Activated naive CD8-positive, alpha-beta T cell treated with anti-CD3 and anti-CD28 coated beads, Interleukin-2, amount 50 U/mL, for 16 hours (primary cell): ENCODE measurements around the gene CHMP6.

Source experiments
- DNase-seq: peaks from one replicate; pipeline ENCODE4 v3.0.0-alpha.2; 2020; ENCODE audit warnings: low read depth, low spot score

Gene CHMP6

DNA sequence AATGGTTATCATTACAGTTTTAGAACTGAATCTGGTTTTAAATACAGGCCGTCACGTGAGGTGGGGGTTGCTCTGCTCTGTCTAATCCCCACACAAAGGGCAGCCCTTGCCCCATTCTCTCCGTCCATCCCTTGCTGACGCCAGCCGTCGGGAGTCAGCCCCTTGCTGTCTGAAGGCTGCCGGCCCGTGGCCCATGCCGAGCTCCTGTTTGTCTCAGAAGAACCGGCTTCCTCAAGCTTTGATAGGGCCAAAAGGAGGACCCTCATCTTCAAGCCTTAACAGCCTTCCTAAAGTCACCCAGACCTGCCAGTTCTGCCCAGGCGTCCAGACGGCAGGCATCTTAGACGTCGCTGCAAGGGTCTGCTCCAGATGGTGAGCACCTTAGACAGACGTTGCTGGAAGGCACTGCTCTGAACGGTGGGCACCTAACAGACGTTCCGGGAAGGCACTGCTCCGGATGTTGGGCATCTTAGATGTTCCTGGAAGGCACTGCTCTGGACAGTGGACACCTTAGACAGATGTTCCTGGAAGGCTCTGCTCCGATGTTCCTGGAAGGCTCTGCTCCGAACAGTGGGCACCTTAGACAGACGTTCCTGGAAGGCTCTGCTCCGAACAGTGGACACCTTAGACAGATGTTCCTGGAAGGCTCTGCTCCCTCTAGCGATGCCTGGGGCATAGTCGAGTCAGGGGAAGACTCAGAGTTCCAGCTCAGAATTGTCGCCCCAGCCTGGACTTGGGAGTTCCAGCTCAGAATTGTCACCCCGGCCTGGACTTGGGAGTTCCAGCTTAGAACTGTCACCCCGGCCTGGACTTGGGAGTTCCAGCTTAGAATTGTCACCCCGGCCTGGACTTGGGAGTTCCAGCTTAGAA lies 35.1 kb upstream of the CHMP6 start:
- DNase-seq = no peak

DNA sequence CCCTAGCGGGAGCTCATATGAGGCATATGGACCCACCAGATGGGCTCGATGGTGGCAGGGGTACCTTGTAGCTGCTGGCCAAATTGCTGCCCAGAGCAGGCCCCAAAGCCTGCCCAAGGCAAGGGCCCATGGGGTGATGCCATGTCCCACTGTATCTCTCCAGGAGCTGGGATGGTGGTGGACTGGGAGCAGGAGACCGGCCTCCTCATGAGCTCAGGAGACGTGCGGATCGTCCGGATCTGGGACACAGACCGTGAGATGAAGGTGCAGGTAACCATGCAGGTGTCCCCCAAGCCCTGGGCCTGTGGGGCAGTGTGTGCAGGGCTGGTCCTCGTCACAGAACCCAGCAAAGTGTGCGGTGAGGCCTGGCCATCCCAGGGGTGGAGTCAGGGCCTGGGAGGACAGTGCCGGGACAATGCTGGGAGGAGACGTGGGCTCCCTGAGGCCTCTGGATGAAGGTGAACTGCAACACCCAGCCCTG lies 34.1 kb upstream of the CHMP6 start:
- no peak for DNase-seq

DNA sequence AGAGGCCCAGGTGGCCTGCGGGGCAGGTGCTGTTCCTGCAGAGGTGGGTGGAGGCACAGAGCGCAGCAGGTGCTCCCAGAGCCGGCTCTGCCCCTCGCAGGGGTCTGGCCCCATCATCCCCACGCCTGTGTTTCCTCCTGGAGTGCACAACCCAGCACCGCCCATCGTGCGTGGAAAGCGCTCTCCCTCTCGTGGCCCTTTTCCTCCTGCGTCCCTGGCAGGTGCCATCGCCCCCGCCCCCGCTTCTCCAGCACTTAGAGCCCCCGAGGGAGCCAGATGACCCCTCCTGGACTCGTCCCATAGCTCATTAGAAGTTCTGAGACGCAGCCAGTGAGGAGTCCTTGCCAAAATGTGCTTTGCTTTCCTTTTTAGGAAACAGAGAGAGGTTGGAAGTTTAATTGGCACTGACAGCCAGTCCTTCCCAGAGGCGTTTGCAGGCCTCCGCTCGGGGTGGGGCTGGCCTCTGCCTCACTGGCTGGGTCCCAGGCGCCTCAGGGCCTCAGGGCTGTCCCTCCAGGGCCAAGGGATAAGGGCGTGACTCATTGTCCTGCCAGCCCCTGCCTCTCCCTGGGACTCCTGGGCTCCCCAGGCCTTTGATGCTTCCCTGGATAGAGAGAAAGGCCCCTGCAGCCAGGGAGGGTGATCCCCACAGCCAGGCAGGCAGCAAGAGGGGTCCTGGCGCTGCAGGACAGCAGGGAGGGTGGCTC lies 32.2 kb upstream of the CHMP6 start:
- DNase-seq = no peak

DNA sequence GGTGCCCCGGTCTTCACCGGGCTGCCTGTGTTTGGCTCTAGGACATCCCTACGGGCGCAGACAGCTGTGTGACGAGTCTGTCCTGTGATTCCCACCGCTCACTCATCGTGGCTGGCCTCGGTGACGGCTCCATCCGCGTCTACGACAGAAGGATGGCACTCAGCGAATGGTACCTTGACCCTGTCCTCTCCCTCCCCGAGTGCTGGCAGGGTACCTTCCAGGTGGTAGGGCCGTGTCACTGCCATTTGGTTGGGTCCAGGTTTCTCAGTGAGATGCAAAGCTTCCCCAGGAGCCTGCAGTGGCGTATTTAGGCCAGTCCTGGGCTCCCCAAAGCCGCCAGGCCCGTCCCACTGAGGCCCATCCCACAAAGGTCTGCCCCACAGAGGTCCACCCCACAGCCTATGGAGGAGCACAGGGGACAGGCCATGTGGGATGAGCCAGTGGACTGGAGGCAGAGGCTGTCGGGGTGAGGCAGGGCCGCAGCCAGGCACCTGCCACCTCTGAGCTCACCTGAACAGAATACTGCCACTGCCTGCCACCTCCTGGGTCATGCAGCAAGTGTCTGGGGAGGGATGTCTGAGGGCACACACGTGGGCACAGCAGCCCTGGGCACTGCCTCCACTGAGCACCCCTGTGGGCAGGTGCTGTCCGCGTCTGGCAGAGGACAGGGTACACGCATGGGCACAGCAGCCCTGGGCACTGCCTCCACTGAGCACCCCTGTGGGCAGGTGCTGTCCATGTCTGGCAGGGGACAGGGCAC lies 31.4 kb upstream of the CHMP6 start:
- no peak for DNase-seq

DNA sequence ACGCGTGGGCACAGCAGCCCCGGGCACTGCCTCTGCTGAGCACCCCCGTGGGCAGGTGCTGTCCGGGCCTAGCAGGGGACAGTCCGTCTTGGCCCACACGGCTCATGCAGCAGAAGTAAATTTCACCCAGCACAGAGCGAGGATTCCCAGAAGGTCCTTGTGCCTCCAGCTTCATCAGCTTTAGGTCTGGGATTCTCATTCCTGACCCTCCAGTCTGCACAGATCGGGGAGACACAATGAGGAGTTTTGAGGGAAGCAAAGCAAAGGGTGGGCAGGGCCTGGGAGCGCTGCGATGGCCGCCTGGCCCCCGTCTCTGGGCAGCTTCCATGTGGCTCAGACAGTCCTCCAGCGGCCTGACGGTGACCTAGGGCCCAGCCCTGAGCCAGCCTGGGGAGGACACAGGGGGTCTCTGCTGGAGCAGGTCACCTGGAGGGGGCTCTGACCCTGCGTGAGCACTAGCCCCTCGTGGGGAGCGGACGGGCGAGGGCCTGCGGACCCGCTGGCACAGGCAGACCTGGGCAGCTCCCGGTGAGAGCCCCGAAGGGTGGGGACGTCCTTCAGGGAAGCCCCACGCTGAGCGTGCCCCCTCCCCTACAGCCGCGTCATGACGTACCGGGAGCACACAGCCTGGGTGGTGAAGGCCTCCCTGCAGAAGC lies 30.7 kb upstream of the CHMP6 start:
- DNase-seq = no peak

DNA sequence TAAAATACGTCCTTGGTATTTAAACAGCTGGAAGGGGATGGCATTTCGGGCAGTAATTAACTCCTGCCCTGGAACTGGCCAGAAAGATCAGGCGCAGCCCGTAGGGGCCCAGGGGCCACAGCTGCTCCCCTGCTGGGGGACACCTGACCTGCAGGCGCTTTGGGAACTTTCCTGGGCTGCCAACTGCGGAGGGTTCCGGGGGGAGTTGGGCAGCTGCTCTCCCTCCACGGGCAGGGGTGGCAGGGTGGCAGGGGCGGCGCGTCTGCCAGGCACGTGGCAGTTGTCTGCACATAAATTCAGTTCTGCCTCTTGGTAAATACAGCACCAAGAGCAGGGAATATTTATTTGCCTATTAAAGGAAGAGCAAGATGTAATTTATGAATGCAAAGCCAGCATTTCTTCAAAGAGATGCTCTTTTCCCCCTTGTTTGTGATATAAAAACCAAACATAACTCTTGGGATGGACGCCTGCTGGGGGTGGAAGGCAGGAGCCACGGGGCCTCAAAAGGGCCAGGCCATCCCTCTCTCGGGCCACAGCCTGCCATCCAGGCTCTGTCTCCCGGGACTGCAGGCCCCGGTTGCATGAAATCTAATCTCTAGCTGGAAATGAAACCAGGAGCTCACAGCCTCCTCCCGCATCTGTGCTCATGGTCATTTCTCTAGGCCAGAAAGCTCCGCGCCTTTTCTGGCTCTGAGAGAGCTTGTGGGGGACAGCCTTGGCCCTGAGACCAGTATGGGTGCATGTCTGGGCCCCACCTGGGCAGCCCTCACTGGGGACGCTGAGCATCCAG lies 29.9 kb upstream of the CHMP6 start:
- DNase-seq = no peak

DNA sequence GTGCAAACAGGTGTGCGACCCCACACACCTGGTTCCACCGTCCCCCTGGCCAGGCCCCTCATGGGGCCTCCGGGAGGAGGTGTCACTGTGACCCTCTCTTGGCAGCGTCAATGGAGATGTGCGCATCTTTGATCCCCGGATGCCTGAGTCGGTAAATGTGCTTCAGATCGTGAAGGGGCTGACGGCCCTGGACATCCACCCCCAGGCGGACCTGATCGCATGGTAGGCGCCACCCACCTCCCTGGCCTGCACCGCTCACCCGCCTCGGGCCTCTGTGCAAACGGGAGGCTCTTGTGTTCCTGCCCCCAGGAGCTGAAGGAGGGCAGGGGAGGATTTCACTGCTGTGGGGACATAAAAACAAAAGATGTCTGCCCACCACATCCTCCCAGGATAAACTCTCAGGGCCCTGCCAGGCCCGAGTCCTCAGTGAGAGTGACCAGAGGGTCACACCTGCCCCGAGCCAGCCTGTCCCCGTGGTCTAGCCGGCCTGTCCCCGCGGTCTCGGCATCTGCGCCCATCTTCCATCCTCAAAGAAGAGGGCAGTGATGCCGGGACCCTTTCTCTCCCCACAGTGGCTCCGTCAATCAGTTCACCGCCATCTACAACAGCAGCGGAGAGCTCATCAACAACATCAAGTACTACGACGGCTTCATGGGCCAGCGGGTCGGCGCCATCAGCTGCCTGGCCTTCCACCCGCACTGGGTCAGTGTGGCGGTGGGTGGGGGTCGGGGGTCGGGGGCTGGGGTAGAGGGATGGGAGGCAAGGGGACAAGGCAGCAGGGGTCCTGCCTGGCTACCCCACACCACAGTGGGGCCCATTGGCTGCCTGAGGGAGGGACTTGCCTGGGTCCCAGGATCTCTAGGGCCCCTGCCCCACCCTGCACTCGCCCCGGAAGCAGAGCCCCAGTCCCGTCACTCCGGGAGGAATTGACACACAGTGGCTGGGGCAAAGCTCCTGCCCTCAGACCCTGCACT lies 29.0 kb upstream of the CHMP6 start:
- DNase-seq = no peak

DNA sequence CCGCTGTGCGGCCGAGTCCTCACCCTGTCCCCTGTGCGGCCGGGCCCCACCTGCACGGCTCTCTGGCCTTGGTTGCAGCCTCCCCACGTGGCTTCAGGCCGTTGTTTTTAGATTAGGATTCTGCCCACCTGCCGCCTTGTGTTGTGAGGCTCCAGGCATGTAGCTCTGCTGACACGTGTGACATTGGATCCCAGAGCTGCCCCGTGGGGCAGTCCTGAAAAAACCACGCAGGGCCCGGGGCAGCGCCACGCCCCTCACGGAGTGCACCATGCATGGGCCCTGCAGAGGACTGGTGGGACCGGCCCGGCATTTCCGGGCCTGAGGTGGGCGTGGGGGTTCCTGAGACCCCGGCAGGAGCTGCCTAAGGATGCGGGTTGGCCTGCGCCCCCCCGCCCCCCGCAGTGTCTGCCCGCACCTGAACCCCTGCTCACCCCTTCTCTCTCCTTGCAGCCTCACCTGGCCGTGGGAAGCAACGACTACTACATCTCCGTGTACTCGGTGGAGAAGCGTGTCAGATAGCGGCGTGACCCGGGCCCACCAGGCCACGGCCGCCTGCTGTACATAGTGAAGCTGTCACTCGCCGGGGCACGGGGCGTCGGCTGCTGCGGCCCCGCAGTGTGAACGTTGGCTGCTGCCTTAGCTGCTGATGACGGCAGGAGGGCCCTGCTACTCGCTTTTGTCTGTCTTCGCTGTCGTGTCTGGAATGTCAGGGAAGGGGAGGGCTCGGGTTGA lies 27.7 kb upstream of the CHMP6 start:
- no peak for DNase-seq

DNA sequence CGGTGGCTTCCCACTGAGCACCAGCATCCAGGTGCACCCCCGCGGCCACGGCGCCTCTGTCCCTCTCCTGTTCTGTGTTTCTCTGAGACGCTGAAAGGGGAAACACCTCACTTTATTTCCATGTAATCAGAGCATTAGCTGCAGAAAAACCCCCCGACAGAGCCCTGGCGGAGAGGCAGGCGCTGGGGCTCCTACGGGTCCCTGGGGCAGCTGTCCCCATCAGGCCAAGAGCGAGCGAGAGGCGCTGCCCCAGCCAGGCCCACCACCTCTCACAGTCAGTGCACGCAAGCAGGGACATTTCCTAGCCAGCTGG lies 27.1 kb upstream of the CHMP6 start:
- no peak for DNase-seq

DNA sequence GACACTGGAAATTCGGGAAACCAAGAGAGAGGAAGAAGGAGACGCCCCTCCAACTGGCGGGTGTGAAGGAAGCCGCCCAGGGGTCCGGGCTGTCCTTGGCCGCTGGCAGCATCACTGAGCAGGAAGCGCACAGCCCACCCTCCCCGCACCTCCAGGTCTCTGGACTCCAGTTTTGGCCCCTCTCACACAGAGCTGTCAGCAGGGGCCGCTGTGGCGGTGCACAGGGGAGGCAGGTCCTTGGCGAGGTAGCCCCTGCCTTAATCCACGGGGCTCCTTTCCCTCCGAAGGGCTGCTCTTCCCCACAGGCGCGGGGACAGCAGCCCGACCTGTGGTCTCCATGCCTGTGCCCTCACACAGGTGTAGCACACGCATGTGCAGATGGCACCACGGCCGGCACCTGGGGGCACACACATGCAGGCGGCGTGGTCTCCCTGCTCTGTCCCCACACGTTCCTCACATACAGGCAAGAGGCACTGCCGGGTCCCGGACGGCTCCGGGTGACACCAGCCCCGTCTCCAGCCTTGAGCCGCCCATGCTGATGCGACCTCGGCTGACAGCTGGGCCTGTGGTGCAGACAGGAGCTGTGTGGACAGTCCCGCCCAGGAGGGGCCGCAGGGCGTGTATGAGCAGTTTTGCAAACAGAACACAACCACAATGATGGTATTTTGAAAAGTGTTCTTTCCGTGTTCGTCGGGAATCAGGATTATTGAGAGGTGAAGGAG lies 26.6 kb upstream of the CHMP6 start:
- DNase-seq = no peak

DNA sequence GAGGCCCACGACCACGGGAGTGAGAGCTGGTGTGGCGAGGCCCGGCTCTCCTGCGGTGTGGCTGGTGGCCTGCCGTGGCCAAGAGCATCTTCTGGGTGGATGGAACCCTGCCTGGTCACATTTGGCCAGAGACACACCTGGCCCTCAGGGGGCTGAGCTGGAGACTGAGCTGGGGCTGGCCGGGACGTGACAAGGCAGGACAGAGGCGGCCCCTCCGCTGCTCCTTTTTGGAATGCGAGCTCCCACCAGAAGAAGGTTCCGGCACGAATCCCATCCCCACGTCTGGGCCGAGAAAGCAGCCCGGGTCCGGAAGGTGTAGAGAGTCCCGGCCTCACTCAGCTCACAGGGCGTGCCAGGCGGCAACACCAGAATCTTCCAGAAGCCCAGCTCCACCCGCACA lies 26.0 kb upstream of the CHMP6 start:
- DNase-seq = no peak

DNA sequence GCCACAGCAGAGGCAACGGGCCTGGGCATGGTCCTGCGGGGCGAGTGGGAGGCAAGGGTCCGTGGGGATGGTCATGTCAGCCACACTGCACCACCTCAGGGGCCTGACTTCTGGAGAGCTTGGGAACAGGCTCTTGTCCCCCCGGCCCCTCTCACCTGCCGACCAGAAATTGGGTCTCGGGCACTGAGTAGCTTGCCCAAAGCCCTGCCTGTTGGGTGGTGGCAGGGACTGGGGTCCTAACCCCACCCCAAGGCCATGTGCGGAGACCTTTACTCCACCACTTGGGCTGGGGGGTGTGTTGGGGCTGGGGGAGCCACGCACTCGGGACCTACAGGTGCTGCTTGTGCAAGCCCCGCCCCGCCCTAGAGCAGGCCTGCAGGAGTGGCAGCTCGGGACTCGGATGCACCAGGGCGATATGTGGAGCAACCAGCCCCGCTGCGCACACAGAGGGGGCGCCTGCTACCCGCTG lies 24.2 kb upstream of the CHMP6 start:
- no peak for DNase-seq

DNA sequence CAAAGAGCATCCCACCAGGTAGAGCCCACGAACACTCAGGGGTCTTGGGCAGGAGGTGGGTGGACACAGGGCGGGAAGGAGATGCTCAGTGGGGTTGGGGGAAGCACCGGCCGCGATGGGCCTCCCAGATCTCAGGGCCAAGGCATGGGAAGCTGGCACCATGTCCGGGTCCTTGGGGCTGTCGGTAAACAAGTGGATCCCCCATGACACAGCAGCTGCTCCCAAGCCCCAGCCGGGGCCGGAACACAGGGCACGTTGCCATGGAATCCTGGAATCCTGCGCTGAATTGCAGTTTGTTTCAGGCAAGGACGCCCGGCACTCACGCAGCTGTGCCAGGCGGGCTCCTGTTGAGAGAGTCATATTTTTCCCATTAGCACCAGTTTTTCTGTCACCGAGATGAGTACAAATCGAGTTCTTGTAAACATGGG lies 23.0 kb upstream of the CHMP6 start:
- DNase-seq = no peak

DNA sequence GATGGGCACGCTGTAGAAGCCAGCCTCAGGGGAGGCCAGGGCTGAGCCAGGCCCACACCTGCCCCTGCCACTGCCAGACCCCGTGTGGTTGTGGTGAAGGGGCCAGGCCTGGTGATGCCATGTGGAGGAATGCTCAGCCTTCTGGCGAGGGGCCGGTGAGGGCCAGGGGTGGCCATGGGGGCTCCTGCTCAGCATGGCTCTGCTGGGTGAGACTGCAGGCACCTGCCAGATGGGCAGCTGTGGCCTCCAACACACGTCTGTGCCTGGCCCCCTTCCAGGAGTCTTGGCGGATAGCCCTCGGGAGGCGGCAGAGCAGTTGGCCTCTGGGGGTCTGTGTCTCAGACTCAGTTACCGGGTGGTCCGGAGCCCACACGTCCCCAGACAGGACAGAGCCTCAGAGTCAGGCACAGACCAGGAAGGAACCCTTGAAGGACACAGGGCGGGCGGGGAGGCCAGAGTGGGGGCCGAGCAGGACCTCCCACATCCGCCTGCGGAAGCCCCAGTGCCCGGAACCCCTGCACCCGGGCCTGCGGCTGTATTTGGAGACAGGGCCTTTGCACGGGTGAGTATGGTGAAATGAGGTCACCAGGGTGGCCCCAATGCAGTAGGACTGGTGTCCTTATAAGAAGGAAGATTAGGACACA lies 22.5 kb upstream of the CHMP6 start:
- no peak for DNase-seq

DNA sequence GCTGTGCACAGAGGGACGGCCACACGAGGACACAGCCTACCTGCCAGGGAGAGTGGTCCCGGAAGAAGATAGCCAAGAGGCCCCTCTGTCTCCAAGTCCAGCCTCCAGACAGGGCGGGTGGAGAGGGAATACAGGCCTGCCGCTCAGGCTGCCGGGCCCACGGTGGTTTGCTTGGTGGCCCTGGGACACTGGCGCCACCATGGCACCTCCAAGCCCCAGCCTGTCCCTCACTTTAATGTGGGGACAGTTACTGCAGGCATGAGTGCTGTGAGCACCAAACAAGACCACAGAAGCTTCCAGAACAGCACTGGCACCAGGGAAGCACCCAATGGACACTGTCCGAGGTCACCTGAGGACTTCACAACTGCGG lies 22.0 kb upstream of the CHMP6 start:
- DNase-seq = no peak

DNA sequence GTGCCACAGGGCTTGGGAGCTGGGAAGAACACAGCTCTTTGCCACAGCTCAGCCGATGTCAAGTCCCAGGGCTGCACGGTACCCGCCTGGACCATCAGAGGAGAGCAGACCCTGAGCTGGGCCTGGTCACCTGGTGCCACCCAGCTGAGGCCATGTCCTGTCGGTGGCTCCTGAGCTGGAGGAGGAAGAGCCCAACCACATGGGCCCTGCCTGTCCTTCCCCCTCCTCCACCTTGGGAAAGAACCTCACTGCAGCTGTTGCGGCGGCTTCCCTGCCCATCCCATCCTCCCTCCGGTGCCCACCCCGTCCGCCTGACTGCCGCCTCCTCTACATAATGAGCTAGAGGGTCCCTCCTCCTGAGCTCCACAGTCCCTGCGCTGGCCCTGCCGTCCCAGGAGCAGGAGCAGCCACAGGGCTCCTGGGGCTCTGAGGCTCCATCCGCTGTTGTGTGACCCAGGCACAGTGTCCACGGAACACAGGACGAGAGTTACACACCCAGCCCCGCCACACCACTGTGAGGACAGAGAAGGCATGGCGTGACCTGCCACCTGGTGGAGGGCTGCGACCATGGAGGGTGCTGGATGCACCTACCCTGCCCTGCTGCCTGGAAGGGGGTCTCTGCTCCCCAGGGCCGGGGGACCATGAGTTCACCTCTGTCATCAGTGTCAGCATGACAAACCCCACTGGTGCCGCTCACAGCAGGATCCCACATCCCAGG lies 21.4 kb upstream of the CHMP6 start:
- no peak for DNase-seq
